ENCODE measurements around the gene SOCS3.
"Not testable (repeated sequence)": the region's sequence is repeated elsewhere in the genome, so short reads cannot be mapped to it uniquely, and the experiment has no call there.

Gene SOCS3

GRCh38 chr17:78349891-78350642 lies 9.8 kb downstream of the SOCS3 start:
- no peak for DNase-seq (ENCODE audit: low read depth in 2 of 2)

GRCh38 chr17:78348055-78348770 lies 11.7 kb downstream of the SOCS3 start:
- DNase-seq (ENCODE audit: low read depth in 2 of 2): no peak

- DNase-seq (ENCODE audit: low read depth in 2 of 2): no peak
Measured at GRCh38 chr17:78347453-78347852, 12.4 kb downstream of the SOCS3 start.

GRCh38 chr17:78346605-78347250 lies 13.1 kb downstream of the SOCS3 start:
- no peak for DNase-seq (ENCODE audit: low read depth in 2 of 2)

- no peak for DNase-seq (ENCODE audit: low read depth in 2 of 2)
Measured at GRCh38 chr17:78345791-78346494, 13.9 kb downstream of the SOCS3 start.

GRCh38 chr17:78345172-78345571 lies 14.7 kb downstream of the SOCS3 start:
- DNase-seq (ENCODE audit: low read depth in 2 of 2): no peak

GRCh38 chr17:78344666-78345065 lies 15.2 kb downstream of the SOCS3 start:
- no peak for DNase-seq (ENCODE audit: low read depth in 2 of 2)

GRCh38 chr17:78343543-78344201 lies 16.2 kb downstream of the SOCS3 start:
- peak; percentile 69 to 71 for DNase-seq (ENCODE audit: low read depth in 2 of 2)

- no peak for DNase-seq (ENCODE audit: low read depth in 2 of 2)
Measured at GRCh38 chr17:78343187-78343542, 16.7 kb downstream of the SOCS3 start.

- no peak for DNase-seq (ENCODE audit: low read depth in 2 of 2)
Measured at GRCh38 chr17:78342449-78343186, 17.3 kb downstream of the SOCS3 start.

GRCh38 chr17:78341559-78342448 lies 18.1 kb downstream of the SOCS3 start:
- no peak for DNase-seq (ENCODE audit: low read depth in 2 of 2)

- DNase-seq (ENCODE audit: low read depth in 2 of 2): no peak
Measured at GRCh38 chr17:78340183-78340955, 19.5 kb downstream of the SOCS3 start.

GRCh38 chr17:78338486-78339259 lies 21.2 kb downstream of the SOCS3 start:
- DNase-seq (ENCODE audit: low read depth in 2 of 2): no peak

- no peak for DNase-seq (ENCODE audit: low read depth in 2 of 2)
Measured at GRCh38 chr17:78337244-78338109, 22.4 kb downstream of the SOCS3 start.

GRCh38 chr17:78335209-78335608 lies 24.7 kb downstream of the SOCS3 start:
- no peak for DNase-seq (ENCODE audit: low read depth in 2 of 2)

- DNase-seq (ENCODE audit: low read depth in 2 of 2): no peak
Measured at GRCh38 chr17:78332991-78333390, 26.9 kb downstream of the SOCS3 start.

GRCh38 chr17:78331355-78331754 lies 28.5 kb downstream of the SOCS3 start:
- not testable (repeated sequence) for DNase-seq (ENCODE audit: low read depth in 2 of 2)
